Measurements from ENCODE around the gene PGP.

The PGP gene

DNA sequence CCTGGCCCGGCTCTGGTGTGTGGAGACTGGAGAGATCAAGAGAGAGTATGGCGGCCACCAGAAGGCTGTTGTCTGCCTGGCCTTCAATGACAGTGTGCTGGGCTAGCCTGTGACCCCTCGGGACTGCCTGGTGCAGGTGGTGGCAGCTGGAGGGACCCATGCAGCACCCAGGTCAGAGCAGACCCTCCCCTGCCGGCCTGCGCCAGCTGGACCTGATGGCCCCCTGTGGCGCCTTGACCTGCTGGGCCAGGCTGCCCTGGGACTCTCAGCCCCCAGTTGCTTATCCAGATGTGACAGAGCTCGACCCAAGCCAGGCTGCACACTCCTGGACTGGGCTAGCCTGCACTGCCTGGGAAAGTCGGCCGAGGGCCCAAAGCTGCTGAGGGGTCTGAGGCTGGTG, 5.9 kb downstream of the PGP start:
- no peak overlapping the region for H3K4me3 ChIP-seq (ENCODE audit: severe bottlenecking)
- peaks cover 8% of the 10 kb centered on the region for H3K4me1 ChIP-seq (ENCODE audit: insufficient read depth, poor library complexity, severe bottlenecking)
- peaks cover 44% of the 10 kb centered on the region for H3K36me3 ChIP-seq (ENCODE audit: low read depth)
- no peaks in the 10 kb centered on the region for H3K27me3 ChIP-seq (ENCODE audit: insufficient read depth, poor library complexity, severe bottlenecking)
- DNase-seq (ENCODE audit: low spot score) (peak; percentile 66), ATAC-seq (ENCODE audit: low read depth) (no peak)
- no peak overlapping the region for H3K27ac ChIP-seq (ENCODE audit: poor library complexity, severe bottlenecking)
- TF ChIP-seq, protein P1, sequence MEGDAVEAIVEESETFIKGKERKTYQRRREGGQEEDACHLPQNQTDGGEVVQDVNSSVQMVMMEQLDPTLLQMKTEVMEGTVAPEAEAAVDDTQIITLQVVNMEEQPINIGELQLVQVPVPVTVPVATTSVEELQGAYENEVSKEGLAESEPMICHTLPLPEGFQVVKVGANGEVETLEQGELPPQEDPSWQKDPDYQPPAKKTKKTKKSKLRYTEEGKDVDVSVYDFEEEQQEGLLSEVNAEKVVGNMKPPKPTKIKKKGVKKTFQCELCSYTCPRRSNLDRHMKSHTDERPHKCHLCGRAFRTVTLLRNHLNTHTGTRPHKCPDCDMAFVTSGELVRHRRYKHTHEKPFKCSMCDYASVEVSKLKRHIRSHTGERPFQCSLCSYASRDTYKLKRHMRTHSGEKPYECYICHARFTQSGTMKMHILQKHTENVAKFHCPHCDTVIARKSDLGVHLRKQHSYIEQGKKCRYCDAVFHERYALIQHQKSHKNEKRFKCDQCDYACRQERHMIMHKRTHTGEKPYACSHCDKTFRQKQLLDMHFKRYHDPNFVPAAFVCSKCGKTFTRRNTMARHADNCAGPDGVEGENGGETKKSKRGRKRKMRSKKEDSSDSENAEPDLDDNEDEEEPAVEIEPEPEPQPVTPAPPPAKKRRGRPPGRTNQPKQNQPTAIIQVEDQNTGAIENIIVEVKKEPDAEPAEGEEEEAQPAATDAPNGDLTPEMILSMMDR (IDR thresholded peaks at IDR 0.05; ENCODE audit: poor library complexity, severe bottlenecking) = no peak
- no peaks in the 10 kb centered on the region for H3K9me3 ChIP-seq (ENCODE audit: severe bottlenecking)

DNA sequence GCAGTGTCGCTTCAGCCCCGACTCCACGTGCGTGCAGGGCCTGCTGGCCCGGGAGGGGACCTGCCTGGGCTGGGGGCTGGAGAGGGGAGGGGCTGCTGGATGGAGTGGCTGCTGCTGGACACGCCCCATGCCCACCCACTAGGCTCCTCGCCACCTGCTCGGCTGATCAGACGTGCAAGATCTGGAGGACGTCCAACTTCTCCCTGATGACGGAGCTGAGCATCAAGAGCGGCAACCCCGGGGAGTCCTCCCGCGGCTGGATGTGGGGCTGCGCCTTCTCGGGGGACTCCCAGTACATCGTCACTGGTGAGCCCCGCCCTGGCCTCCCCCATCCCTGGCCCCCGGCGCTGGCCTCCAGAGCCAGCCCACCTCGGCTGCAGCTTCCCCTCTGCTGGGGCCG, 6.3 kb downstream of the PGP start:
- H3K27ac ChIP-seq (ENCODE audit: poor library complexity, severe bottlenecking) = no peak overlapping the region
- DNase-seq (ENCODE audit: low spot score) = peak; percentile 57
- no peaks in the 10 kb centered on the region for H3K9me3 ChIP-seq (ENCODE audit: severe bottlenecking)
- peaks cover 40% of the 10 kb centered on the region for H3K36me3 ChIP-seq (ENCODE audit: low read depth)
- no peak overlapping the region for H3K4me3 ChIP-seq (ENCODE audit: severe bottlenecking)
- H3K4me1 ChIP-seq (ENCODE audit: insufficient read depth, poor library complexity, severe bottlenecking) = peaks cover 8% of the 10 kb centered on the region
- ATAC-seq (ENCODE audit: low read depth) = no peak
- TF ChIP-seq, protein P1 (IDR thresholded peaks at IDR 0.05; ENCODE audit: poor library complexity, severe bottlenecking) = no peak
- no peaks in the 10 kb centered on the region for H3K27me3 ChIP-seq (ENCODE audit: insufficient read depth, poor library complexity, severe bottlenecking)

DNA sequence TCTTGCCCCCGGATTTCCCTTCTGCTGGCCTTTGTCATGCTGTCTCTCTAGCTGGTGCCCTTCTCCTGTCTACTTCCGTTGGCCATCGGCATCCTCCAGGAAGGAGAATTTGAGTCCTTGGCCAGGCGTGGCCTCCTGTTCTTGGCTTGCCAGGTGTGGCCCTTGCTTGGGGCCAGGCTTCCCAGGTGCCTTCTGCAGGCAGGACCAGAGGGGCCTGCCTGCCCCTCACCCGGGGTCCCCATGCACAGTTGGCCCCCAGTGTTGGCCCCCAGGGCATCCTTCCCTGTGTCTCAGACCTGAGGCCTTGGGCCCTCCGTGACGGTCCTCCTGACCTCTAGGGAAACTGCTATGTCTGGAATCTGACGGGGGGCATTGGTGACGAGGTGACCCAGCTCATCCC, 6.8 kb downstream of the PGP start:
- no peaks in the 10 kb centered on the region for H3K27me3 ChIP-seq (ENCODE audit: insufficient read depth, poor library complexity, severe bottlenecking)
- H3K4me3 ChIP-seq (ENCODE audit: severe bottlenecking) = no peak overlapping the region
- H3K4me1 ChIP-seq (ENCODE audit: insufficient read depth, poor library complexity, severe bottlenecking) = peaks cover 8% of the 10 kb centered on the region
- peaks cover 36% of the 10 kb centered on the region for H3K36me3 ChIP-seq (ENCODE audit: low read depth)
- no peaks in the 10 kb centered on the region for H3K9me3 ChIP-seq (ENCODE audit: severe bottlenecking)
- no peak overlapping the region for H3K27ac ChIP-seq (ENCODE audit: poor library complexity, severe bottlenecking)
- DNase-seq (ENCODE audit: low spot score) (no peak), ATAC-seq (ENCODE audit: low read depth) (no peak)
- TF ChIP-seq, protein P1 (IDR thresholded peaks at IDR 0.05; ENCODE audit: poor library complexity, severe bottlenecking) = no peak

DNA sequence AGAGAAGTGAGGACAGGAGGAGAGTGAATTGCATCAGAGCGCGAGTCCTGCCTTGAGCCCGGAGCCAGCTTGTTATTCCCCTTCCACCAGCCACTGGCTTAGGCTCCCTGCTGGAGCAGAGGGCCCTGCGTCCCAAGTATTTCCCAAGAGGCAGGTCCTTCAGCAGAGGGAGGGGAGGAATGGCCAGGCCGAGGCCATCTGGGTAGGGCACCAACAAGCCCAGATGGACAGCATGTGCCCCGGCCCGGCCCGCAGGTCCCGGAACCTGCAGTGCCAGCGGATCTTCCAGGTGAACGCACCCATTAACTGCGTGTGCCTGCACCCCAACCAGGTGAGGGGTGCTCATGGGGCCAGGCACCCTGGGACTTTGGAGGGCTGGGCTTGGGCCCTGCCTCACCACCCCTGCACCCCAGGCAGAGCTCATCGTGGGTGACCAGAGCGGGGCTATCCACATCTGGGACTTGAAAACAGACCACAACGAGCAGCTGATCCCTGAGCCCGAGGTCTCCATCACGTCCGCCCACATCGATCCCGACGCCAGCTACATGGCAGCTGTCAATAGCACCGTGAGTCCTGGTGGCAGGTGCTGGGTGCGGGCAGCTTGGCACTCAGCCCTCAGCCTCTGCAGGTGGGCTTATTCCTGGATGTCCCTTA, 7.7 kb downstream of the PGP start:
- ATAC-seq (ENCODE audit: low read depth) = no peak
- no peaks in the 10 kb centered on the region for H3K4me1 ChIP-seq (ENCODE audit: insufficient read depth, poor library complexity, severe bottlenecking)
- TF ChIP-seq, protein P1 (IDR thresholded peaks at IDR 0.05; ENCODE audit: poor library complexity, severe bottlenecking) = no peak
- DNase-seq (ENCODE audit: low spot score) = peak; percentile 58
- H3K27me3 ChIP-seq (ENCODE audit: insufficient read depth, poor library complexity, severe bottlenecking) = no peaks in the 10 kb centered on the region
- H3K27ac ChIP-seq (ENCODE audit: poor library complexity, severe bottlenecking) = peak overlapping the region; percentile 68
- no peaks in the 10 kb centered on the region for H3K9me3 ChIP-seq (ENCODE audit: severe bottlenecking)
- peaks cover 26% of the 10 kb centered on the region for H3K36me3 ChIP-seq (ENCODE audit: low read depth)
- H3K4me3 ChIP-seq (ENCODE audit: severe bottlenecking) = no peak overlapping the region

DNA sequence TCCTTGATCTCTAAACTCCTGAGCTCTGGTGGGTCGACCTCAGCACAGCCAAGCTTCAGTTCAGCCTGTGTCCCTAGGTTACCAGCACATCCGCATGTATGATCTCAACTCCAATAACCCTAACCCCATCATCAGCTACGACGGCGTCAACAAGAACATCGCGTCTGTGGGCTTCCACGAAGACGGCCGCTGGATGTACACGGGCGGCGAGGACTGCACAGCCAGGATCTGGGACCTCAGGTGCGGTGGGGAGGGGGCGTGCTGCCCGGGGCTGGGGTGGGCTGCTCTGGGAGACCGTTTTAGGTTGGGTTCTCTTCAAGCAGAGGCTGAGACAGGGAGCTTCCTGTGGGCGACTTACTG, 8.2 kb downstream of the PGP start:
- TF ChIP-seq, protein P1 (IDR thresholded peaks at IDR 0.05; ENCODE audit: poor library complexity, severe bottlenecking) = no peak
- no peaks in the 10 kb centered on the region for H3K9me3 ChIP-seq (ENCODE audit: severe bottlenecking)
- DNase-seq (ENCODE audit: low spot score) (no peak), ATAC-seq (ENCODE audit: low read depth) (no peak)
- peak overlapping the region; percentile 68 for H3K27ac ChIP-seq (ENCODE audit: poor library complexity, severe bottlenecking)
- no peaks in the 10 kb centered on the region for H3K4me1 ChIP-seq (ENCODE audit: insufficient read depth, poor library complexity, severe bottlenecking)
- peak overlapping the region; percentile 91 for H3K4me3 ChIP-seq (ENCODE audit: severe bottlenecking)
- no peaks in the 10 kb centered on the region for H3K27me3 ChIP-seq (ENCODE audit: insufficient read depth, poor library complexity, severe bottlenecking)
- peaks cover 24% of the 10 kb centered on the region for H3K36me3 ChIP-seq (ENCODE audit: low read depth)
